HG03558 (cell line): ENCODE results near the gene L1CAM.

Source experiments
- ATAC-seq: cut with Tn5 transposase; IDR thresholded peaks from one replicate; pipeline ENCODE4 v1.9.1; 2021; ENCODE audit warnings: moderate number of reproducible peaks; ENCODE audit not compliant: unreplicated experiment; ENCODE audit errors: extremely low read depth

L1CAM gene

DNA sequence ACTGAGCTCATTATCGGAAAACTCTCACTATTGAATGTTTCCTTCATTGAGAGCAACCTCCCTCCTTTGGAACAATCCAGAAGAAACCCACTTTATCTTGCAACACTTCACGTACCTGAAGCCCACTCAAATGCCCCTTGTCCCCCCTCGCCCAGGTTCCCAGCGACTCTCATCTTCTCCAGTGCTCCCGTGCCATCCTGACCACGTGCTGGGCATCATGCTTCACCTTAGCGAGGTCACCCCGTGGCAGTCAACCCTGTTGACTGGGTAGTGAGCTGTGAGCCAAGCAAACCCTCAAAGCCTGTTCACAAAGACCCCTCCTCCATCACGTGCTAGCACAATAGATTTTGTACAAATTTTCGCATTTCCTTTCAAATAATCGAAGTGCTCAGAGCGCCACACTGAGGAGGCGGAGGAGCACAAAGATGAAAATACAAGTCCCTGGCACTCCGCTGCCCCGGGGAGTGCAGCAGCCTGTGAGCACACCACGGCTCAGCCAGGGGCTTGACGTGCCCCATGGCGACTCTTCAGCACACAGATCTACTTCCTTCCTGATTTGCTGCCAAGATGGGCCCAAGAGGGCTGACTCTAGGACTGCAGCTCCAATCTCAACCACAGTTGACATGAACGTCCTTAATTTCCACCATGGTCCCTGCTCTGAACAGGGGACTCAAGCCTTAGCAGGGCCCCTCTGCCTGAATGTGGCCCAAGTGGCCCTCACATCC is 71.2 kb downstream of the L1CAM start:
- ATAC-seq: no peak

DNA sequence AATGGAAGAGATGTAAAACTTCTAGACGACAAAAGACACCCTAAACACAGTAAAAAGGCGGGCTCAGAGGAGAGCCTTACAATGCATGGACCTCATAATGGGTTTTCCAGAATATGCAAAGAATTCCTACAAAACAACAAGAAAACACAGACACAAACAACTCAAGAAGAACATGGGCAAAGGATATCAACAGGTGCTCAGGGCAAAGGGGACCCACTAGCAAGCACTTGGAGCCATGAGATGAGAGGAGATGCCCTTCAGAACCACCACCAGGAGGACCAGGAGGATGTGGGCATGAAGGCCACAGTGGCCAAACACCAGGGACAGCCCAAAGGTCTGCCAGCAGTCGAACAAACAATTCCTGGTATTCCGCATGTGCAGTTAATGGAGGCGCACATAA is 72.8 kb downstream of the L1CAM start:
- ATAC-seq: no peak

DNA sequence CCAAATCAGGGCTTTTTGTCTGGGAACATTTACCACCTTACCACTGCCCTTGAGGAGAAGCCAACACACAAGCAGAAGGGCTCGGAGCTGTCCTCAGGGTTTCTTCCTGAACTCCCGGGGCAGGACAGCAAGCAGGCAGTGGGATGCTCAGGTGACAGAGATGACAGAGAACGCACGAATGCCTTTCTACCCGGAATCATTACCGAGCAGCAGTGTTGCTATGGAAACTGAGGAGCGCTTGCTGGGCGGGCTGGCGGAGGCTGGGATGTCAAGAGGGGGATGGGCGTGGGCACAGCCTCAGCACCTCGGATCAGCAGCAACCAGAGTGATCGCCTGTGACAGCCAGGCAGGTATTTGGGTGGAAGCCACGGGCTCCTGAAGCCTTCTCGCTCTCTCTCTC is 73.8 kb downstream of the L1CAM start:
- no peak for ATAC-seq
